ENCODE results near the gene PTGER4.

Gene PTGER4

GRCh38 chr5:40669606-40670390 is 9.9 kb upstream of the PTGER4 start:
- DNase-seq (ENCODE audit: low read depth): no peak

DNA sequence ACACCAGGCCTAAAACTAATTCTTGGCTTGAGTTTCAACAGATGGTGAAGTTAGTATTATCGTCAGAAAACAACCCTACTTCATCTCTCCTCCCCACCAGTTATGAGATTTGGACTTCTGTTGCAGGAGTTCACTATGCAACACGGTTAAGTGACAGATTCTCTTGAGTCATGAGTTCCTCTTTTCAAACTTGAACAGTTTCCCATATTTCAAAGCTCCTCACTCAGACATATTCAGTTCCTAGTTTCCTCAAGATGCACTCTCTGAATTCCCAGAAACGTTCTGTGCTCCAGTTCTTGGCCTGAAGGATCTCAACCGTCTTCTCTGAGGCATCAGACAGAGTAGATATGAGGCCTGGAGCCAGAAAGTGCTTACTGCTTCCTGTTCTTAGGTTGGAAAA is 7.3 kb upstream of the PTGER4 start:
- no peak for DNase-seq (ENCODE audit: low read depth)

DNA sequence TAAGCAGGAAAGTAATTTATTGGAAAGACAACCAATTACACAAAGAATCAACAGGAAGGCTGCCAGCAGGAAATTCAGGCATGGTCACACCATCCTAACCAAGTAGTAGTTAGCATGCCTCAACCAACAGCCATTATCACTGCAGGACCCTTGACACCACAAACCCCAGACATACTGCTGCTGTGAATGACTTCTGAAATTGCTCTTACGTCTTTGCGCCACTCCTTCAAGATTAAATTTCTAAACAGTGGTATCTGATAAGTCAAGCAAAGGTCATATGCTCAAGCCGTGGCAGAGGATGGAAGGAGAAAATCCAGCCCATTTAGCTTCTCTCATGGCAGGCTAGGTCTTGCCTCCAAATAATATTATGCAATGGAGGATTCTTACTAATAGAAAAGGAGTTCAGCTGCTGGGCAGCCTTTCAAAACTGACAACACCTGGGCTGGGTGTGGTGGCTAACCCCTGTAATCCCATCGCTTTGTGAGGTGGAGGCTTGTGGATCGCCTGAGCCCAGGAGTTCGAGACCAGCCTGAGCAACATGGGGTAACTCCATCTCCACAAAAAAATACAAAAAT is 5.0 kb upstream of the PTGER4 start:
- no peak for DNase-seq (ENCODE audit: low read depth)

DNA sequence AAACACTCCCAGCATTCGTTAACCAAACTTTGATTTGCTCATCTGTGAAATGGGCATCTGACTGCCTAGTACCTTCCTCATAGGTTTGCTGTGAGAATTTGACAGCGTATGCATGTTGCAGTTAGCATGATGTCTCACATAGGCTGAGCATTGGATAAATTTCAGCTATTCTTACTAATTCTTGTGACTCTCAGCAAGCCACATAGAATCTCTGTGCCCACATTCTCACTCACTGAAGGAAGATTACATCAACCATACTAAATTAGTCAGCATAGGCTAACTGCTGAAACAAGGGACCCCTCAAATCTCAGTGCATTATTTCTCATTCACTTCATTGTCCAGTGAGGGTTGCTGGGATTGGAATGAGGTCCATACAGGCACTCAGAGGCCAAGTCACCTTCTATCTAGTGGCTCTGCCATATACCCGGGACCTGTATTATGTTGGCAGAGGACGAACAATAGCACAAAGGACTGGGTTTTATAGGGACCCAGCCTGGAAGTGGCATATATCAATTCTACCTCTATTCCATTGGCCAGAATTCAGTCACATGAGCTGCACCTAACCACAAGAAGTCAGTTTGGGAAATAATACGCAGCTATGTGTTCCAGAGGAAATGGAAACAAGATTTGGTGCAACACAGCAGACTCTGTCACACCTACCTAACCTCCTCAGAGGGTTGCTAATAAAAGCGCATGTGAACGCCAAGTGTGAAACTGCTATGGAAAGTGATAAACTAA is 4.2 kb upstream of the PTGER4 start:
- no peak for DNase-seq (ENCODE audit: low read depth)

DNA sequence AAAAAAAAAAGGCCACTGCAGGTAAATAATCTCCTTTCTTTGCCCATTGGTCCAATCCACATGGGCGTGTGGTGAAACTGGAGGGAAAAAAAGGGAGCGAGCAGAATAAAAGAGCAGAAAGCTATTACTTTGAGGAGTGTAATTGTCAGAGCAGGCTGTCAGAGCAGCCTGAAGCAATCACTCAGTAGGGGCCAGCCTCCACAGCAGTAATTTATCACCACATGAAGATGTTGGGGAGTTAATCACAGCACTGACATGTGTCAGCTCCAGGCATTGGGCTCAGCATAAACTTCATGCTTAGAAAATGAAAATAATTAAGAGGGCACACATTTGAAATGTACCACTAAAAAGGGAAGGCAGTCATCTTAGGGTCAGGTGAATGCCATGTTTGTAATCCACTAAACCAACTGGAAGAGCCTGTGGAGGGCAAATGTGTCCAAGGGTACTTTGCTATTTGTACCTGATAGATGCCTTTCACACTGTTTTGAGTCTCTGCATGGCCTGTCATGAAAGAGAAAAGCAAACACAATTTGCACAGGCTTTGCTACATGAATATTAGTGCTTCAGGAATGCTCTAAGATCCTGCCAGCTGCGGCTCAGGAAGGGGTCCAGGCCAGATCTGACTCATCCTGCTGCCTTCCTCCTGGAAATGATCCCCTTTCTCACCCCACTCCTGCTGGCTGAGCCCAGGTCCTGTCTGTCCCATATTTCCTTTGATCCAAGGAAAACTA is 2.9 kb upstream of the PTGER4 start:
- no peak for DNase-seq (ENCODE audit: low read depth)

- no peak for DNase-seq (ENCODE audit: low read depth)
Measured at GRCh38 chr5:40677456-40677855, 2.3 kb upstream of the PTGER4 start.

DNA sequence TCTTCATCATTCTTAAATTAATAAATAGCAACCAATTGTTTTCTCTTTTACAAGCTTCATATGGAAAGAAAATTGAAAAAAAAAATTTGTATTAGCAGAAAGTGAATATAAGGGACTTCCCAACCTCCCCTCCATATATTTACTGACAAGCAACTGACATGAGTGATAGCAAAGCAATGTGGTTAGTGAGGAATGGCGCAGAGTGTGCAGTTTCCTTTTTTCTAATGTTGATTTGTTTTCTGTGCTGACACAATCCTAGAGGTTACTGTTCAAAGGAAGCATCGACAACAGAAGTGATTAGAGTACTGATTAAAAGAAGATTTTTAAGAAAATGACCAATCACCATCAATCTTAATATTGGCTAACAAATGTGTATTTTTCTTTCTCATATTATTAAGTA is 1.7 kb upstream of the PTGER4 start:
- no peak for DNase-seq (ENCODE audit: low read depth)

GRCh38 chr5:40678460-40679147 is 1.1 kb upstream of the PTGER4 start:
- DNase-seq (ENCODE audit: low read depth): no peak

GRCh38 chr5:40679148-40679912 is 385 bp upstream of the PTGER4 start:
- DNase-seq (ENCODE audit: low read depth): no peak

DNA sequence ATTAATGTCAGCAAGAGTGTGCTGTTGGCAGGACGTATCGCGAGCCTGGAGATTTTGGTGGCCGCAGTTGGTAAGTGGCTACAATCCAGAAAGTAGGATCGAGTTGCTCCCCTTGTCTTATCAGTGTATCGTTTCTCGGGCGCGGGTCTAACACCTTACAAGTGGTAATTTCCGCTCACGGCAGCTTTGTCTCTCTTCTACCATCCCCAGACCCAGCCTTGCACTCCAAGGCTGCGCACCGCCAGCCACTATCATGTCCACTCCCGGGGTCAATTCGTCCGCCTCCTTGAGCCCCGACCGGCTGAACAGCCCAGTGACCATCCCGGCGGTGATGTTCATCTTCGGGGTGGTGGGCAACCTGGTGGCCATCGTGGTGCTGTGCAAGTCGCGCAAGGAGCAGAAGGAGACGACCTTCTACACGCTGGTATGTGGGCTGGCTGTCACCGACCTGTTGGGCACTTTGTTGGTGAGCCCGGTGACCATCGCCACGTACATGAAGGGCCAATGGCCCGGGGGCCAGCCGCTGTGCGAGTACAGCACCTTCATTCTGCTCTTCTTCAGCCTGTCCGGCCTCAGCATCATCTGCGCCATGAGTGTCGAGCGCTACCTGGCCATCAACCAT is 1.1 kb downstream of the PTGER4 start:
- DNase-seq (ENCODE audit: low read depth): no peak

GRCh38 chr5:40681363-40682153 is 1.8 kb downstream of the PTGER4 start:
- no peak for DNase-seq (ENCODE audit: low read depth)

DNA sequence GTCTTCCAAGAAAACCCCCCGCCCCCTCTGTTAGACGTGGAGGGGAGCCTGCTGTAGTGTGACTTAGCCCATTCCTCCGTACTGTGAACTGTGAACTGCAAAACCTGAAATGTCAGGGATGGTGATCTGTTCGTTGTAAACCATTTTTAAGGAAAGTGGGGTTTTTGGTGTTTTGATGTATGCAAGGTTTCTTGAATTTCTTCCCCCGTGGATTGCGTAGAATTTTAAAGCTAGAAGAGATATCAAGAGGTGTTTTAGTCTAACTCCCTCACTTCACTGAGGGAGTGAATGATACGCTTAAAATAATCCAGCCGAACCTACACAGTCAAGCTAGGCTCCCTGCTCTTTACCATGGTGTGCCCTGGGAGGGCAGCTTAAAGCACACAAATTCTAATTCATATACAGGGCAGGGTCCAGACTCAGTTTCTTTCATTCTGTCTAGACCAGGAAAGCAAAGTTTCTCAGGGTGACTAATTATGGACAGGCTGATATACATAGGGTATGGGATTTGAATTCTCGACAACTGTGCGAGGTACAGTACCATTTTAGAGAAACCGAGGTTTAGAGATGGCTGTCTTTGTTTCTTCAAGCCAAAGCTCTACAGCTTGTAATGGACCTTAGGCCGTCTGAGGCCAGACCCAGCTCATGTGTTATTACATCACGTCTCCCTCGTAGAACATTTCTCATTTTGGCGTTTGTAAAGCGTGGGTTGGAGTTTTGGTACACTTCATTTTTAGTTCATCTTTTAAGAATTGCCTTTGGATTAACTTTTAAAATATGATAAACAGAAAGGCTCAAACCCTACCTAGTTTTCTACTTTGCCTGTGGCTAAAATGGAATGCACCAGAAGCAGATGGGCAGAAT is 2.7 kb downstream of the PTGER4 start:
- no peak for DNase-seq (ENCODE audit: low read depth)

GRCh38 chr5:40683305-40683704 is 3.6 kb downstream of the PTGER4 start:
- no peak for DNase-seq (ENCODE audit: low read depth)

DNA sequence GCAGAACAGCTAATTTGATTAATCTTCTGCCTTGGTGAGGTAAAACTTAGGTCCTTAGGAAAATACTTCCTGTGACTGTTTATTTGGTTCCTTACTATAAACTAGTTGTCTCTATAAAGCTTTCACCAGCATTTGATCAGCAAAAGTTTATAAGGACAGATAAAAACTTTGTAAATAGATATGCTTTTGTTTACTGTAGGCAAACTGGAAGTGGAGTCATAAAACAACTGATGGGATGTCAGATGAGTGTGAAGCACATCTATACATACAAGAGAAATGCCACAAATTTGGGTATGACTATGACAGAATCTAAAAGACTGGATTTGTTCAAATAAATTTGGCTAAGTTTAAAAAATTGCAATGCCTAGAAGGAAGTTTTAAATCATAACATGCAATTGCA is 5.5 kb downstream of the PTGER4 start:
- no peak for DNase-seq (ENCODE audit: low read depth)

DNA sequence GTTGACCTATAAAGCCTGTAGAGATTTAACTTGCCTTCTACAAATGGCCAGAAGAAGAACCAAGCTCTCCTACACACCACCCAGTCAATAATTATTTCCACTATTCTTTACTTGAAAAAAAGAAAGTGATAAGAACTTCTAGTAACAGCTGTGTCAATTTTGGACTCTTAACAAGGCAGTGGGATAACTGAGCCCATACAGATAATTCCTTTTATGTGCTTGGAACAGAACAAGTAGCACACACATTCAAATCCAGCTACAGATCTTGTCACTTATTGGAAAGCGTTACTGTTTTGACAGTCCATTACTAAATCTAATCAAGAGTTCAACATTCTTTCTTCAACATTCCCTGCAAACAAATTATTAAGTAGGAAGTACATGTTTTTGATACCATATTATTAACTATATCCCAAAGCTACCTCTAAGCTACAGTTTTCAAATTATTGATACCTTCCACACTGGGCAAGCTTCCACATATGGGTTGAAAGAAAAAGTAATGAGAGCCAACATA is 6.3 kb downstream of the PTGER4 start:
- no peak for DNase-seq (ENCODE audit: low read depth)

DNA sequence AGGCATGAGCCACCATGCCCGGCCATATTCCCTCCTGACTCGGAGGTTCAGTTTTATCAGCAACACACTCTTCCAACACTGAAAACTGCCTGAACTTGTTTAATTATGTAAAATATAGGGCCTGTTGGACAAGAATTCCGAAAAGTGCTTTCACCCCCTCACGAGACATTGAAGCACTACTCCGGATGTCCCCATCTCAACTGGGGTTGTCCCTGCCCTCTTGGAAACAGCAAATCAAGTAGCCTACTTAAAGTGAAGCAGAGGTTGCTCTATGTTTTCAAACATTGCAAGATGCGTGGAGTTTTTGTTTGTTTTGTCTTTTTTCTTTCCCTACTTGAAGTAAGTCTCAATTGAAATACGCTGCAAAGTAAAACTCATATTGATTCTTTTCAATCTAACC is 7.6 kb downstream of the PTGER4 start:
- no peak for DNase-seq (ENCODE audit: low read depth)

- DNase-seq (ENCODE audit: low read depth): no peak
Measured at GRCh38 chr5:40688127-40688761, 8.5 kb downstream of the PTGER4 start.

DNA sequence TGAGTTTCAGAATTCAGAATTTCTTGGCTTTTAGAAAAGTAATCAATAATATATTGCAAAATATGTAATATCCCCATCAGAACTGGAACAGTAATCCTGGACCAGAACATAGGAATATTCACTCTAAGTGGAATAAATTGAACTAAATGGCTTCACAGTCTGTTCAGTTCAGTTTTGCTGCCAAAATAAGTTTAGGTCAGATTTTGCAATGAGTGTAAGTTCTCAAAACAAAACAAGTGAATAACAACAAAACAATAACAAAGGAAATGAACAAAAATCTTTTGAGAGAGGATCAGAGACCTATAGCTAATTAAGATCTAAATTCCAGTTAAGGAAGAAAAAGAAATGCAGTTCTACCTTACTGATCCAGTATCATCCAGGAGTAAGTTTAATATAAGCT is 9.3 kb downstream of the PTGER4 start:
- no peak for DNase-seq (ENCODE audit: low read depth)

Measured in GM04503 (cell line).